Activated naive CD8-positive, alpha-beta T cell treated with anti-CD3 and anti-CD28 coated beads, Interleukin-2, amount 50 U/mL, for 24 hours (primary cell): ENCODE results near the gene SLC16A4.
"Not testable (repeated sequence)": the region's sequence is repeated elsewhere in the genome, so short reads cannot be mapped to it uniquely, and the experiment has no call there.

ENCODE experiments used
- ATAC-seq: fragments of 150-1000 bp; cut with Tn5 transposase; one replicate; pipeline ENCODE4 v1.10.0; 2021
- DNase-seq: peaks from one replicate; pipeline ENCODE4 v3.0.0; 2021
- H3K27ac Mint-ChIP-seq: one replicate; pipeline ENCODE4 v1.8.0; 2021; ENCODE audit warnings: mild to moderate bottlenecking, mixed read lengths
- H3K27me3 Mint-ChIP-seq: one replicate; pipeline ENCODE4 v1.8.0; 2021; ENCODE audit warnings: mixed read lengths
- H3K36me3 Mint-ChIP-seq: one replicate; pipeline ENCODE4 v1.8.0; 2021; ENCODE audit warnings: low read depth, mixed read lengths
- H3K4me1 Mint-ChIP-seq: one replicate; pipeline ENCODE4 v1.8.0; 2021; ENCODE audit warnings: mixed read lengths
- H3K4me3 Mint-ChIP-seq: one replicate; pipeline ENCODE4 v1.8.0; 2021; ENCODE audit warnings: mild to moderate bottlenecking, moderate library complexity, mixed read lengths
- H3K9me3 Mint-ChIP-seq: one replicate; pipeline ENCODE4 v1.8.0; 2021; ENCODE audit warnings: mixed read lengths

The SLC16A4 gene

GRCh38 chr1:110420874-110421793 is 30.3 kb upstream of the SLC16A4 start:
- ATAC-seq (peak; percentile 63), DNase-seq (no peak)
- H3K9me3 Mint-ChIP-seq: no peaks in the 10 kb centered on the region
- no peak overlapping the region for H3K4me3 Mint-ChIP-seq
- H3K36me3 Mint-ChIP-seq: no peaks in the 10 kb centered on the region
- peak overlapping the region; percentile 16 for H3K27ac Mint-ChIP-seq
- peaks cover 3% of the 10 kb centered on the region for H3K27me3 Mint-ChIP-seq
- no peaks in the 10 kb centered on the region for H3K4me1 Mint-ChIP-seq

- Mint-ChIP-seq H3K9me3 (no peaks in the 10 kb centered on the region), H3K36me3 (no peaks in the 10 kb centered on the region), H3K27me3 (peaks cover 3% of the 10 kb centered on the region), H3K4me1 (no peaks in the 10 kb centered on the region), H3K4me3 (no peak overlapping the region), H3K27ac (no peak overlapping the region)
- no peak for DNase-seq
- no peak for ATAC-seq
Observed at GRCh38 chr1:110420023-110420662, 29.3 kb upstream of the SLC16A4 start.

- no peak overlapping the region for H3K4me3 Mint-ChIP-seq
- DNase-seq (no peak), ATAC-seq (no peak)
- H3K27ac Mint-ChIP-seq: no peak overlapping the region
- no peaks in the 10 kb centered on the region for H3K4me1 Mint-ChIP-seq
- H3K36me3 Mint-ChIP-seq: no peaks in the 10 kb centered on the region
- H3K27me3 Mint-ChIP-seq: no peaks in the 10 kb centered on the region
- H3K9me3 Mint-ChIP-seq: no peaks in the 10 kb centered on the region
Observed at GRCh38 chr1:110418729-110419128, 27.9 kb upstream of the SLC16A4 start.

GRCh38 chr1:110413045-110413444 is 22.2 kb upstream of the SLC16A4 start:
- H3K36me3 Mint-ChIP-seq, H3K27ac Mint-ChIP-seq, ATAC-seq, H3K27me3 Mint-ChIP-seq, H3K4me3 Mint-ChIP-seq, DNase-seq, H3K9me3 Mint-ChIP-seq: not testable (repeated sequence)
- peaks cover 13% of the 10 kb centered on the region for H3K4me1 Mint-ChIP-seq

GRCh38 chr1:110412576-110412975 is 21.8 kb upstream of the SLC16A4 start:
- no peak overlapping the region for H3K4me3 Mint-ChIP-seq
- no peak overlapping the region for H3K27ac Mint-ChIP-seq
- peaks cover 17% of the 10 kb centered on the region for H3K4me1 Mint-ChIP-seq
- no peaks in the 10 kb centered on the region for H3K9me3 Mint-ChIP-seq
- H3K27me3 Mint-ChIP-seq: no peaks in the 10 kb centered on the region
- ATAC-seq (peak; percentile 55), DNase-seq (peak; percentile 60)
- peaks cover under 1% of the 10 kb centered on the region for H3K36me3 Mint-ChIP-seq

- H3K27ac Mint-ChIP-seq: no peak overlapping the region
- ATAC-seq: no peak
- H3K4me3 Mint-ChIP-seq: no peak overlapping the region
- no peaks in the 10 kb centered on the region for H3K27me3 Mint-ChIP-seq
- peaks cover 24% of the 10 kb centered on the region for H3K4me1 Mint-ChIP-seq
- no peak for DNase-seq
- H3K36me3 Mint-ChIP-seq: peaks cover 9% of the 10 kb centered on the region
- no peaks in the 10 kb centered on the region for H3K9me3 Mint-ChIP-seq
Observed at GRCh38 chr1:110411173-110411735, 20.4 kb upstream of the SLC16A4 start.

- DNase-seq (no peak), ATAC-seq (no peak)
- peaks cover 30% of the 10 kb centered on the region for H3K4me1 Mint-ChIP-seq
- peak overlapping the region; percentile 100 for H3K4me3 Mint-ChIP-seq
- H3K27ac Mint-ChIP-seq: peak overlapping the region; percentile 54
- H3K27me3 Mint-ChIP-seq: no peaks in the 10 kb centered on the region
- H3K36me3 Mint-ChIP-seq: peaks cover 13% of the 10 kb centered on the region
- H3K9me3 Mint-ChIP-seq: no peaks in the 10 kb centered on the region
Observed at GRCh38 chr1:110409316-110409715, 18.5 kb upstream of the SLC16A4 start.

GRCh38 chr1:110408488-110408887 is 17.7 kb upstream of the SLC16A4 start:
- Mint-ChIP-seq H3K9me3 (no peaks in the 10 kb centered on the region), H3K27ac (no peak overlapping the region), H3K4me1 (peaks cover 30% of the 10 kb centered on the region), H3K27me3 (no peaks in the 10 kb centered on the region), H3K4me3 (peak overlapping the region; percentile 100), H3K36me3 (peaks cover 15% of the 10 kb centered on the region)
- no peak for DNase-seq
- no peak for ATAC-seq

- ATAC-seq (peak; percentile 96), DNase-seq (peak; percentile 92)
- no peaks in the 10 kb centered on the region for H3K27me3 Mint-ChIP-seq
- H3K36me3 Mint-ChIP-seq: peaks cover 19% of the 10 kb centered on the region
- H3K27ac Mint-ChIP-seq: peak within 1 kb of the TSS; percentile 100
- peak within 1 kb of the TSS; percentile 100 for H3K4me3 Mint-ChIP-seq
- no peaks in the 10 kb centered on the region for H3K9me3 Mint-ChIP-seq
- H3K4me1 Mint-ChIP-seq: peaks cover 26% of the 10 kb centered on the region
Observed at GRCh38 chr1:110407260-110408210, 16.7 kb upstream of the SLC16A4 start, which contains the start of gene LAMTOR5. LAMTOR5 (minus strand) TSS chr1:110407694; CDS start chr1:110407620, 74 bp downstream.

- H3K9me3 Mint-ChIP-seq, DNase-seq, ATAC-seq, H3K27me3 Mint-ChIP-seq: not testable (repeated sequence)
- Mint-ChIP-seq H3K4me1 (peaks cover 26% of the 10 kb centered on the region), H3K4me3 (peak overlapping the region; percentile 100), H3K27ac (peak overlapping the region; percentile 100), H3K36me3 (peaks cover 24% of the 10 kb centered on the region)
Observed at GRCh38 chr1:110406407-110406806, 15.6 kb upstream of the SLC16A4 start.

- DNase-seq: no peak
- Mint-ChIP-seq H3K36me3 (peaks cover 35% of the 10 kb centered on the region), H3K27me3 (no peaks in the 10 kb centered on the region), H3K4me1 (peaks cover 26% of the 10 kb centered on the region), H3K27ac (peak overlapping the region; percentile 52), H3K9me3 (no peaks in the 10 kb centered on the region), H3K4me3 (no peak overlapping the region)
- no peak for ATAC-seq
Observed at GRCh38 chr1:110404401-110404800, 13.6 kb upstream of the SLC16A4 start.

GRCh38 chr1:110403805-110404204 is 13.0 kb upstream of the SLC16A4 start:
- Mint-ChIP-seq H3K36me3 (peaks cover 35% of the 10 kb centered on the region), H3K4me1 (peaks cover 22% of the 10 kb centered on the region), H3K9me3 (no peaks in the 10 kb centered on the region), H3K27me3 (no peaks in the 10 kb centered on the region), H3K27ac (no peak overlapping the region), H3K4me3 (no peak overlapping the region)
- ATAC-seq (no peak), DNase-seq (no peak)

GRCh38 chr1:110396259-110396958 is 5.6 kb upstream of the SLC16A4 start:
- H3K4me3 Mint-ChIP-seq, H3K27me3 Mint-ChIP-seq, H3K9me3 Mint-ChIP-seq, DNase-seq, H3K27ac Mint-ChIP-seq, H3K4me1 Mint-ChIP-seq, ATAC-seq: not testable (repeated sequence)
- H3K36me3 Mint-ChIP-seq: peaks cover 26% of the 10 kb centered on the region
